Measurements from ENCODE around the gene CFAP100. TPM values are rescaled to one million over a fixed set of nuclear protein-coding genes. Genes with fewer than 3 reads are reported as not detected.

Gene CFAP100
- total and polyA plus RNA-seq, 3 donors from 2014 or later, result 21.4 to 74.2 (median 56.2) TPM

- TF ChIP-seq POLR2A (IDR thresholded peaks at IDR 0.05) (no peak), CTCF (IDR thresholded peaks at IDR 0.05) (no peak)
- H3K36me3 ChIP-seq (ENCODE audit: low read depth, missing control alignments), result no peaks in the 10 kb centered on the region
- peak; percentile 14 for DNase-seq
These were observed 56.8 kb downstream of the CFAP100 start for GRCh38 chr3:126451511-126451910.

GRCh38 chr3:126452213-126452612 is 57.5 kb downstream of the CFAP100 start:
- 87 to 93% methylated on average over 9 of the region's 9 CpGs for WGBS, 2 donors
- Histone ChIP-seq H3K4me3 (no peak overlapping the region), H3K36me3 (ENCODE audit: low read depth, missing control alignments) (no peaks in the 10 kb centered on the region), H3K27me3 (no peaks in the 10 kb centered on the region), H3K9me3 (no peaks in the 10 kb centered on the region), H3K4me1 (no peaks in the 10 kb centered on the region), H3K27ac (no peak overlapping the region)
- intact Hi-C loops (cut with DNase I; ENCODE audit: low total_unique reads), result no loop called here
- TF ChIP-seq CTCF (IDR thresholded peaks at IDR 0.05) (no peak), POLR2A (IDR thresholded peaks at IDR 0.05) (no peak)
- peak; percentile 7 for DNase-seq

More at GRCh38 chr3:126451511-126451910, 56.8 kb downstream of the CFAP100 start:
- intact Hi-C loops (cut with DNase I; ENCODE audit: low total_unique reads), result no loop called here
- H3K27me3 ChIP-seq, result no peaks in the 10 kb centered on the region
- H3K4me1 ChIP-seq, result no peaks in the 10 kb centered on the region
- H3K9me3 ChIP-seq, result no peaks in the 10 kb centered on the region
- WGBS, 2 donors, result 55 to 67% methylated on average over 12 of the region's 12 CpGs
- H3K4me3 ChIP-seq, result no peak overlapping the region
- no peak overlapping the region for H3K27ac ChIP-seq

- H3K4me3 ChIP-seq, result no peak overlapping the region
- H3K4me1 ChIP-seq, result no peaks in the 10 kb centered on the region
- intact Hi-C loops (cut with DNase I; ENCODE audit: low total_unique reads), result no loop called here
- no peak overlapping the region for H3K27ac ChIP-seq
- no peaks in the 10 kb centered on the region for H3K36me3 ChIP-seq (ENCODE audit: low read depth, missing control alignments)
- TF ChIP-seq CTCF (IDR thresholded peaks at IDR 0.05) (no peak), POLR2A (IDR thresholded peaks at IDR 0.05) (no peak)
- no peak for DNase-seq
- H3K9me3 ChIP-seq, result no peaks in the 10 kb centered on the region
- 82 to 87% methylated on average over 1 of the region's 1 CpG for WGBS, 2 donors
- H3K27me3 ChIP-seq, result no peaks in the 10 kb centered on the region
These were observed 59.3 kb downstream of the CFAP100 start for GRCh38 chr3:126454025-126454424.

GRCh38 chr3:126454437-126455198 is 59.9 kb downstream of the CFAP100 start:
- Histone ChIP-seq H3K27me3 (no peaks in the 10 kb centered on the region), H3K36me3 (ENCODE audit: low read depth, missing control alignments) (no peaks in the 10 kb centered on the region), H3K27ac (no peak overlapping the region), H3K4me3 (no peak overlapping the region), H3K9me3 (no peaks in the 10 kb centered on the region), H3K4me1 (no peaks in the 10 kb centered on the region)
- 71 to 75% methylated on average over 6 of the region's 6 CpGs for WGBS, 2 donors
- no peak for DNase-seq
- intact Hi-C loops (cut with DNase I; ENCODE audit: low total_unique reads), result no loop called here
- TF ChIP-seq CTCF (IDR thresholded peaks at IDR 0.05) (no peak), POLR2A (IDR thresholded peaks at IDR 0.05) (no peak)

GRCh38 chr3:126456211-126456610 is 61.5 kb downstream of the CFAP100 start:
- intact Hi-C loops (cut with DNase I; ENCODE audit: low total_unique reads), result no loop called here
- Histone ChIP-seq H3K9me3 (no peaks in the 10 kb centered on the region), H3K27ac (no peak overlapping the region), H3K36me3 (ENCODE audit: low read depth, missing control alignments) (no peaks in the 10 kb centered on the region), H3K4me1 (no peaks in the 10 kb centered on the region), H3K27me3 (no peaks in the 10 kb centered on the region), H3K4me3 (no peak overlapping the region)
- WGBS, 2 donors, result 43 to 77% methylated on average over 2 to 4 of the region's 4 CpGs
- DNase-seq, result no peak
- no peak for TF ChIP-seq CTCF (IDR thresholded peaks at IDR 0.05)
- TF ChIP-seq POLR2A (IDR thresholded peaks at IDR 0.05), result no peak

Data from testis (tissue), 3 donors.